Panc1 (cell line): ENCODE results near the gene ACKR2. TPM values are rescaled to one million over a fixed set of nuclear protein-coding genes. Genes with fewer than 3 reads are reported as not detected.

ENCODE experiments used
- ATAC-seq: fragments of 200-7000 bp; cut with Tn5 transposase; 2 replicates; pipeline ENCODE4 v1.9.1; 2020; ENCODE audit warnings: mild to moderate bottlenecking, moderate library complexity
- BruUV-seq: library from RNA; stranded (reverse); fragments of 400-500 nt; replicated peaks from 2 replicates; lab custom pipeline; 2021; lab: Mats Ljungman, UMichigan
- CTCF ChIA-PET: fragments of 300-600 bp; sonication (Branson Sonifier 250); formaldehyde crosslinking; loops from one replicate; lab custom pipeline; 2022; ENCODE audit warnings: antibody characterized with exemption; lab: Charles Lee
- POLR2A ChIA-PET: fragments of 300-600 bp; sonication (Branson Sonifier 250); formaldehyde crosslinking; loops from one replicate; lab custom pipeline; 2022; ENCODE audit warnings: antibody characterized with exemption; lab: Charles Lee
- DNase-seq: peaks from one replicate; pipeline ENCODE4 v3.0.0-alpha.2; 2010; ENCODE audit warnings: low read depth, low spot score
- H3K27ac ChIP-seq: 2 replicates; pipeline ENCODE4 v1.5.1; 2011; ENCODE audit warnings: mild to moderate bottlenecking, low read length, inconsistent platforms
- H3K27me3 ChIP-seq: fragments of 200-500 bp; sonication (Bioruptor generic); 2 replicates; pipeline ENCODE4 v1.6.0; 2014; ENCODE audit warnings: low read length, inconsistent platforms; ENCODE audit not compliant: control insufficient read depth, insufficient read depth
- H3K36me3 ChIP-seq: fragments of 200-500 bp; sonication (Bioruptor generic); 2 replicates; pipeline ENCODE4 v1.5.1; 2014; ENCODE audit warnings: inconsistent platforms, mild to moderate bottlenecking, low read length, moderate library complexity; ENCODE audit not compliant: control insufficient read depth, insufficient read depth
- H3K4me1 ChIP-seq: 2 replicates; pipeline ENCODE4 v1.5.1; 2011; ENCODE audit warnings: inconsistent platforms, mild to moderate bottlenecking, low read length, moderate library complexity; ENCODE audit not compliant: control insufficient read depth, insufficient read depth
- H3K4me3 ChIP-seq, 2 experiments: 2 replicates each; pipeline ENCODE4 v1.5.1; 2011 to 2012; ENCODE audit warnings: low read depth in 2 of 2, low read length in 2 of 2, mild to moderate bottlenecking in 2 of 2, inconsistent platforms in 1 of 2, moderate library complexity in 1 of 2
- H3K9me3 ChIP-seq: fragments of 200-500 bp; sonication (Bioruptor generic); 2 replicates; pipeline ENCODE4 v1.5.1; 2014; ENCODE audit warnings: low read depth, mild to moderate bottlenecking, inconsistent platforms, low read length, moderate library complexity; ENCODE audit not compliant: control insufficient read depth, insufficient read depth
- POLR2AphosphoS5 ChIP-seq: IDR thresholded peaks from 2 replicates; pipeline ENCODE4 v1.6.1; 2012; ENCODE audit warnings: mild to moderate bottlenecking, low read depth, low read length, moderate library complexity
- SIN3A ChIP-seq: IDR thresholded peaks from 2 replicates; pipeline ENCODE4 v1.6.1; 2012; ENCODE audit warnings: low read depth, mild to moderate bottlenecking, low read length, moderate library complexity, borderline replicate concordance; ENCODE audit not compliant: insufficient read depth
- TCF7L2 ChIP-seq: IDR thresholded peaks from 2 replicates; pipeline ENCODE4 v1.6.1; 2011; ENCODE audit warnings: mild to moderate bottlenecking, low read depth, low read length, inconsistent platforms
- in situ Hi-C: cut with HindIII; loops from 2 replicates; pipeline ENCODE4 v1.10.0; 2016; ENCODE audit warnings: low sequenced_read_pairs, low pct_unique_long_range_greater_than_20kb
- intact Hi-C: fragments of 100-400 bp; cut with micrococcal nuclease; formaldehyde crosslinking; loops from one replicate; pipeline ENCODE4 v1.10.0; 2022; ENCODE audit not compliant: unreplicated experiment
- total RNA-seq: library from RNA; stranded (reverse); gene quantifications from one replicate; pipeline ENCODE4 v1.2.1, GENCODE V29; 2021; ENCODE audit not compliant: unreplicated experiment
- TF ChIP-seq, protein P1 (sequence below), 2 experiments: IDR thresholded peaks; 2 replicates each; pipeline ENCODE4 v1.6.1; 2011 to 2012; ENCODE audit warnings: low read depth in 2 of 2, control low read depth in 1 of 2, low read length in 1 of 2, mild to moderate bottlenecking in 1 of 2, moderate library complexity in 1 of 2; ENCODE audit not compliant: insufficient read depth in 1 of 2
- TF ChIP-seq, protein P2 (sequence below): fragments of 450-650 bp; IDR thresholded peaks from 2 replicates; pipeline ENCODE4 v1.5.1; 2017; ENCODE audit warnings: mild to moderate bottlenecking

The ACKR2 gene
- total RNA-seq, 1 experiment from 2014 or later = not detected

DNA sequence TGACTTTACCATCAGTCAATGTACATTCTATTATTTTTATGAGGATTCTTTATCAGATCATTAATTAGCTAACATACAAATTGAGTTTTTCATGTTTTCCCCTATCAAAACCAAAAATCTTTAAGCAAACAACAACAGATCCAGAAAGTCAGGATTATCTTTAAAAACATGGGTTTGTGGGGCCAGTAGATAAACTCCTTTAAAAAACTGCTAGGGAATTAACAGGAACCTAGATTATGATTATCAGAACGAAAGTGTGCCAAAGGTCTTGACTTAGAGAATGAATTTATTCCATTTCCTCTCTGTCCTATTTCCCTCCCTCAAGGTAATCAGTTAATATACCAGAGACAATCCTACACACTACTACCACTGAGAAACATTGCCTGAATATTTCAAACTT is 23.0 kb upstream of the ACKR2 start:
- TF ChIP-seq, protein P1, sequence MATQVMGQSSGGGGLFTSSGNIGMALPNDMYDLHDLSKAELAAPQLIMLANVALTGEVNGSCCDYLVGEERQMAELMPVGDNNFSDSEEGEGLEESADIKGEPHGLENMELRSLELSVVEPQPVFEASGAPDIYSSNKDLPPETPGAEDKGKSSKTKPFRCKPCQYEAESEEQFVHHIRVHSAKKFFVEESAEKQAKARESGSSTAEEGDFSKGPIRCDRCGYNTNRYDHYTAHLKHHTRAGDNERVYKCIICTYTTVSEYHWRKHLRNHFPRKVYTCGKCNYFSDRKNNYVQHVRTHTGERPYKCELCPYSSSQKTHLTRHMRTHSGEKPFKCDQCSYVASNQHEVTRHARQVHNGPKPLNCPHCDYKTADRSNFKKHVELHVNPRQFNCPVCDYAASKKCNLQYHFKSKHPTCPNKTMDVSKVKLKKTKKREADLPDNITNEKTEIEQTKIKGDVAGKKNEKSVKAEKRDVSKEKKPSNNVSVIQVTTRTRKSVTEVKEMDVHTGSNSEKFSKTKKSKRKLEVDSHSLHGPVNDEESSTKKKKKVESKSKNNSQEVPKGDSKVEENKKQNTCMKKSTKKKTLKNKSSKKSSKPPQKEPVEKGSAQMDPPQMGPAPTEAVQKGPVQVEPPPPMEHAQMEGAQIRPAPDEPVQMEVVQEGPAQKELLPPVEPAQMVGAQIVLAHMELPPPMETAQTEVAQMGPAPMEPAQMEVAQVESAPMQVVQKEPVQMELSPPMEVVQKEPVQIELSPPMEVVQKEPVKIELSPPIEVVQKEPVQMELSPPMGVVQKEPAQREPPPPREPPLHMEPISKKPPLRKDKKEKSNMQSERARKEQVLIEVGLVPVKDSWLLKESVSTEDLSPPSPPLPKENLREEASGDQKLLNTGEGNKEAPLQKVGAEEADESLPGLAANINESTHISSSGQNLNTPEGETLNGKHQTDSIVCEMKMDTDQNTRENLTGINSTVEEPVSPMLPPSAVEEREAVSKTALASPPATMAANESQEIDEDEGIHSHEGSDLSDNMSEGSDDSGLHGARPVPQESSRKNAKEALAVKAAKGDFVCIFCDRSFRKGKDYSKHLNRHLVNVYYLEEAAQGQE (IDR thresholded peaks at IDR 0.05; ENCODE audit: insufficient read depth in 1 of 2, low read depth in 2 of 2, low read length in 1 of 2) = no peak
- TF ChIP-seq POLR2AphosphoS5 = no peak
- TF ChIP-seq, protein P2, sequence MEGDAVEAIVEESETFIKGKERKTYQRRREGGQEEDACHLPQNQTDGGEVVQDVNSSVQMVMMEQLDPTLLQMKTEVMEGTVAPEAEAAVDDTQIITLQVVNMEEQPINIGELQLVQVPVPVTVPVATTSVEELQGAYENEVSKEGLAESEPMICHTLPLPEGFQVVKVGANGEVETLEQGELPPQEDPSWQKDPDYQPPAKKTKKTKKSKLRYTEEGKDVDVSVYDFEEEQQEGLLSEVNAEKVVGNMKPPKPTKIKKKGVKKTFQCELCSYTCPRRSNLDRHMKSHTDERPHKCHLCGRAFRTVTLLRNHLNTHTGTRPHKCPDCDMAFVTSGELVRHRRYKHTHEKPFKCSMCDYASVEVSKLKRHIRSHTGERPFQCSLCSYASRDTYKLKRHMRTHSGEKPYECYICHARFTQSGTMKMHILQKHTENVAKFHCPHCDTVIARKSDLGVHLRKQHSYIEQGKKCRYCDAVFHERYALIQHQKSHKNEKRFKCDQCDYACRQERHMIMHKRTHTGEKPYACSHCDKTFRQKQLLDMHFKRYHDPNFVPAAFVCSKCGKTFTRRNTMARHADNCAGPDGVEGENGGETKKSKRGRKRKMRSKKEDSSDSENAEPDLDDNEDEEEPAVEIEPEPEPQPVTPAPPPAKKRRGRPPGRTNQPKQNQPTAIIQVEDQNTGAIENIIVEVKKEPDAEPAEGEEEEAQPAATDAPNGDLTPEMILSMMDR = no peak
- TF ChIP-seq TCF7L2 = no peak
- TF ChIP-seq SIN3A = no peak
- no peak for ATAC-seq
- in situ Hi-C loops = no loop called here
- H3K36me3 ChIP-seq = peaks cover 17% of the 10 kb centered on the region
- H3K4me3 ChIP-seq = no peak overlapping the region
- no peaks in the 10 kb centered on the region for H3K9me3 ChIP-seq
- DNase-seq = no peak
- CTCF ChIA-PET = no interaction called here
- H3K4me1 ChIP-seq = no peaks in the 10 kb centered on the region
- no peaks in the 10 kb centered on the region for H3K27me3 ChIP-seq
- H3K27ac ChIP-seq = no peak overlapping the region
- POLR2A ChIA-PET = no interaction called here
- BruUV-seq = no TSS peak
- intact Hi-C loops = no loop called here

DNA sequence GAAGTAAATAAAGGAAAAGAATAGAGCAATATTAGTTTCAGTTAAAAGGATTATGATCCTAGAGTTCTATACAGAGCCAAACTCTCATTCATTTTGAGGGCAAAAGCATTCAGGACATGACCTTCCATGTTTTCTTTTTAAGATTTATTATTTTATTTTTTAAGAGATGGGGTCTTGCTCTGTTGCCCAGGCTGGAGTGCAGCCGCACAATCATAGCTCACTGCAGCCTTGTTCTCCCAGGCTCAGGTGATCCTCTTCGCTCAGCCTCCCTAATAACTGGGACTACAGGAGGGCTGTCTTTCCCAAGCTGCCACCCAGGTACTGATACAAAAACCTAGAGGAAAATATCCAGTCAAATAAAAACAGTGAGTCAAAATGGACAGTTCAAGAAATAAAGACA is 22.6 kb upstream of the ACKR2 start:
- TF ChIP-seq SIN3A = no peak
- no peak for TF ChIP-seq TCF7L2
- no peak for TF ChIP-seq POLR2AphosphoS5
- TF ChIP-seq, protein P1 (IDR thresholded peaks at IDR 0.05; ENCODE audit: insufficient read depth in 1 of 2, low read depth in 2 of 2, low read length in 1 of 2) = no peak
- TF ChIP-seq, protein P2 = no peak
- H3K9me3 ChIP-seq = no peaks in the 10 kb centered on the region
- intact Hi-C loops (no loop called here), in situ Hi-C loops (no loop called here)
- no peak overlapping the region for H3K27ac ChIP-seq
- ChIA-PET CTCF (no interaction called here), POLR2A (no interaction called here)
- H3K27me3 ChIP-seq = no peaks in the 10 kb centered on the region
- peaks cover 17% of the 10 kb centered on the region for H3K36me3 ChIP-seq
- H3K4me3 ChIP-seq = no peak overlapping the region
- no peak for ATAC-seq
- BruUV-seq = no TSS peak
- H3K4me1 ChIP-seq = no peaks in the 10 kb centered on the region
- DNase-seq = no peak
